Kidney (tissue), 14 donors: ENCODE measurements around the gene TNFSF8. TPM values are rescaled to one million over a fixed set of nuclear protein-coding genes. Genes with fewer than 3 reads are reported as not detected.

Experiments used
- DNase-seq, 5 donors: peaks; one replicate each; pipeline ENCODE4 v3.0.0-alpha.2; 2013 to 2020
- FAIRE-seq: peaks from 2 replicates; lab custom pipeline; 2012; peaks lifted over from hg19 to GRCh38; lab: Jason Lieb, UNC
- H3K27ac ChIP-seq, 2 donors: one replicate each; pipeline ENCODE4 v1.7.0; 2013; ENCODE audit warnings: low read depth in 2 of 2, low read length in 2 of 2, inconsistent platforms in 1 of 2
- H3K27me3 ChIP-seq: one replicate; pipeline ENCODE4 v1.7.1; 2013; ENCODE audit warnings: low read length, inconsistent platforms; ENCODE audit not compliant: control insufficient read depth, insufficient read depth
- H3K36me3 ChIP-seq, 3 donors: one replicate each; pipeline versions ENCODE4 v1.7.0 to v1.7.1; 2013; ENCODE audit warnings: low read length in 3 of 3, control low read depth in 1 of 3, inconsistent platforms in 1 of 3; ENCODE audit not compliant: insufficient read depth in 3 of 3, control insufficient read depth in 2 of 3
- H3K4me1 ChIP-seq, 3 donors: one replicate each; pipeline versions ENCODE4 v1.7.0 to v1.7.1; 2013; ENCODE audit warnings: low read length in 3 of 3, inconsistent platforms in 1 of 3, low read depth in 1 of 3; ENCODE audit not compliant: control insufficient read depth in 2 of 3, insufficient read depth in 2 of 3
- H3K4me3 ChIP-seq, 3 donors: one replicate each; pipeline versions ENCODE4 v1.7.0 to v1.8.1; 2013; ENCODE audit warnings: low read length in 3 of 3, control low read depth in 1 of 3, inconsistent platforms in 1 of 3
- H3K9ac ChIP-seq, 3 donors: one replicate each; pipeline versions ENCODE4 v1.7.0 to v1.7.1; 2013; ENCODE audit warnings: low read length in 3 of 3, control low read depth in 1 of 3, inconsistent platforms in 1 of 3
- H3K9me3 ChIP-seq, 3 donors: one replicate each; pipeline versions ENCODE4 v1.7.0 to v1.7.1; 2013; ENCODE audit warnings: low read length in 3 of 3, control low read depth in 1 of 3, inconsistent platforms in 1 of 3; ENCODE audit not compliant: control insufficient read depth in 2 of 3, insufficient read depth in 1 of 3
- intact Hi-C: fragments of 100-400 bp; cut with DNase I; formaldehyde crosslinking; loops from one replicate; pipeline ENCODE4 v1.11.1; 2022
- polyA plus RNA-seq: library from polyadenylated mRNA; stranded (reverse); fragments of 350-450 nt; fragmentation: Illumina TruSeq; extraction: RNeasy Lipid Tissue Mini Kit (QIAGEN cat#74804); gene quantifications from one replicate; pipeline ENCODE4 v1.2.3, GENCODE V29; 2014; ENCODE audit warnings: low read depth, low replicate concordance; ENCODE audit not compliant: insufficient read depth
- total RNA-seq: library from RNA; stranded (reverse); fragmentation: NEBNext Ultra II Directional; extraction: Animal tissue kit (Norgen Biotek cat#: 25700); gene quantifications from one replicate; pipeline ENCODE4 v1.2.1, GENCODE V29; 2021
- TF ChIP-seq, protein P1 (sequence below): IDR thresholded peaks from 3 replicates; pipeline ENCODE4 v1.5.1; 2012; ENCODE audit warnings: mild to moderate bottlenecking, moderate library complexity, borderline replicate concordance; ENCODE audit not compliant: insufficient read depth; ENCODE audit errors: extremely low read depth
- donor health status: control.
- donor health status: control.
- donor health status: control.
- donor health status: control.
- donor health status: control.
- donor health status: DM: yes; HTN: yes; CAD: no.
- donor health status: Normal renal cell carcinoma (clear cell type).

The TNFSF8 gene
- total and polyA plus RNA-seq, 2 donors from 2014 or later = 0.43 to 5.0 TPM

DNA sequence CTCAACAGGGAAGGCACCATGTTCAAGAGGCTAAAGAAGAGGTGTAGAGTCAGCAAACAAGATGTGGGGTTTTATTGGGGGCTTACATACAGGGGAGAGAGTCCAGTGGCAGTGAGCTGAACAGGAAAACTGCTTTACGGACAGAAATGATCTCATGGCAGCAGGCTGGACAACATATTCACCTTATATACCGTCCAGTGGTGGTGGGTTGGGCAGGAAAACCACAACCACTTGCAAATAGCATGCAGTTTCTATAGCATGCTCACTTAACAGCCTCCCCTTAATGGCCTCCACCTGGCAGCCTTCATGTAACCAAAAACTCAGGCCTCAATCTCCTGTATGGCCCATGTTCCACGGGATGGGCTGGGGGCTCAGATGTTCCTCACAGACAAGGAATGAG, 5.4 kb downstream of the TNFSF8 start:
- Histone ChIP-seq H3K4me3 (no peak overlapping the region), H3K4me1 (no peaks in the 10 kb centered on the region), H3K27me3 (no peaks in the 10 kb centered on the region), H3K27ac (no peak overlapping the region), H3K36me3 (no peaks in the 10 kb centered on the region), H3K9ac (no peak overlapping the region), H3K9me3 (no peaks in the 10 kb centered on the region)
- TF ChIP-seq, protein P1, sequence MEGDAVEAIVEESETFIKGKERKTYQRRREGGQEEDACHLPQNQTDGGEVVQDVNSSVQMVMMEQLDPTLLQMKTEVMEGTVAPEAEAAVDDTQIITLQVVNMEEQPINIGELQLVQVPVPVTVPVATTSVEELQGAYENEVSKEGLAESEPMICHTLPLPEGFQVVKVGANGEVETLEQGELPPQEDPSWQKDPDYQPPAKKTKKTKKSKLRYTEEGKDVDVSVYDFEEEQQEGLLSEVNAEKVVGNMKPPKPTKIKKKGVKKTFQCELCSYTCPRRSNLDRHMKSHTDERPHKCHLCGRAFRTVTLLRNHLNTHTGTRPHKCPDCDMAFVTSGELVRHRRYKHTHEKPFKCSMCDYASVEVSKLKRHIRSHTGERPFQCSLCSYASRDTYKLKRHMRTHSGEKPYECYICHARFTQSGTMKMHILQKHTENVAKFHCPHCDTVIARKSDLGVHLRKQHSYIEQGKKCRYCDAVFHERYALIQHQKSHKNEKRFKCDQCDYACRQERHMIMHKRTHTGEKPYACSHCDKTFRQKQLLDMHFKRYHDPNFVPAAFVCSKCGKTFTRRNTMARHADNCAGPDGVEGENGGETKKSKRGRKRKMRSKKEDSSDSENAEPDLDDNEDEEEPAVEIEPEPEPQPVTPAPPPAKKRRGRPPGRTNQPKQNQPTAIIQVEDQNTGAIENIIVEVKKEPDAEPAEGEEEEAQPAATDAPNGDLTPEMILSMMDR = no peak
- FAIRE-seq (no peak), DNase-seq (no peak)
- intact Hi-C loops = no loop called here

DNA sequence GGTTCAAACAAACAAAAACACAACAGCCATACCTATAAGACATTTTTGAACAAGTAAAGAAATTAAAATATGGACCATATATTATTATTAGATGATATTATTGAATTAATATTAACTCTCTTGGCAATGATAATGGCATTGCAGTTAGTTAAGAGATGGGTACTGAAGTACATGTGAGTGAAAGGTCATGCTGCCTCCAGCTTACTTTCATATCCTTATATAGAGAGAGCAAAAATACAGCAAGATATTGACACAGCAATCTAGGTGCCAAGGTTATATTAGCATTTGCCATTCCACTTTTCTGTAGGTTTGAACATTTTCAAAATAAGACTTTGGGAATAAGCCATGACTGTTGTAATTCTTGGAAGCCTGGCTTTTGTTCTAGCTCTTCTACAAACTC, 6.1 kb downstream of the TNFSF8 start:
- no peaks in the 10 kb centered on the region for H3K4me1 ChIP-seq
- H3K27ac ChIP-seq = no peak overlapping the region
- DNase-seq (no peak), FAIRE-seq (no peak)
- H3K27me3 ChIP-seq = no peaks in the 10 kb centered on the region
- no peaks in the 10 kb centered on the region for H3K36me3 ChIP-seq
- H3K4me3 ChIP-seq = no peak overlapping the region
- no peaks in the 10 kb centered on the region for H3K9me3 ChIP-seq
- TF ChIP-seq, protein P1 = no peak
- intact Hi-C loops = no loop called here
- no peak overlapping the region for H3K9ac ChIP-seq

DNA sequence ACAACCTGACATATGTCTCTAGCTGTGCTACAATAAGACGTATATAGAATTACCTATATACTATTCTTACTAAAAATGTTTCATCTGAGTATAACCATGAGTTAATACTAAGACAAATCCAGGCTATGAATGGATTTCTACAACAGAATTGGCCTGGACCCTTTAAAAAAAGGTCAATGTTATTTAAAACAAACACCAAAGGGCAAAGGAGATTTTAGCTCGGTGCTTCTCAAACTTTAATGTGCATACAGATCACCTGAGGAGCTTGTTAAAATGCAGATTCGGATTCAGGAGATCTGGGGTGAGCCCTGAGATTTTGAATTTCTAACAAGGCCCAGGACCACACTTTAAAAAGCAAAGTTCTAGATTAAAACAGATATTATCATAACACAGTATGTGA, 6.5 kb downstream of the TNFSF8 start:
- Histone ChIP-seq H3K27me3 (no peaks in the 10 kb centered on the region), H3K4me1 (no peaks in the 10 kb centered on the region), H3K27ac (no peak overlapping the region), H3K4me3 (no peak overlapping the region), H3K36me3 (no peaks in the 10 kb centered on the region), H3K9ac (no peak overlapping the region), H3K9me3 (no peaks in the 10 kb centered on the region)
- DNase-seq (no peak), FAIRE-seq (no peak)
- intact Hi-C loops = no loop called here
- TF ChIP-seq, protein P1 = no peak

DNA sequence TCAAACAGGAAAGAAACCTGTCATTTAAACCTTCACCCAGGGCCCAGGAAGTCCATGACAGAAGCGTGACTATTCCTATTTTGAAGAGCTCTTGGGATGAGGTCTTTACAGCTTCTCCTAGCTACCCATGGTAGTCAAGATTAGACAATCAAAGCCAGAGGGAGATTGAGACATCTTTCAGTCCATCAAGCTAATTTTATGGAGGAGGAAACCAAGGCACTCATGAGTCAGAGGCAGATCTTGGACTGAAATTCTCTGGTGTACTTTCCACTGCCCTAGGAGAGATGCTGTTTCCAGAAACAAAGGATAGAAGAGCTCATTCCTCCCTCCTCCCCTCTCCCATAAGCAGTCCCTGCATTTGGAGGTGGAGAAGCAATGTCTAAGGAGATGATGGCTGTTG, 9.2 kb downstream of the TNFSF8 start:
- Histone ChIP-seq H3K36me3 (no peaks in the 10 kb centered on the region), H3K9ac (no peak overlapping the region), H3K4me1 (no peaks in the 10 kb centered on the region), H3K27ac (no peak overlapping the region), H3K9me3 (no peaks in the 10 kb centered on the region), H3K4me3 (no peak overlapping the region), H3K27me3 (no peaks in the 10 kb centered on the region)
- FAIRE-seq (no peak), DNase-seq (no peak)
- intact Hi-C loops = no loop called here
- TF ChIP-seq, protein P1 = no peak
